Mesenchymal stem cell (in vitro differentiated cells and primary cell): Measurements from ENCODE around the gene CCDC171.

Experiments used
- DNase-seq: peaks from one replicate; pipeline ENCODE4 v3.0.0-alpha.2; 2013
- H2AFZ ChIP-seq: one replicate; pipeline ENCODE4 v1.6.1; 2013; ENCODE audit warnings: low read depth, mild to moderate bottlenecking, control low read depth, inconsistent platforms, low read length, moderate library complexity
- H2AK5ac ChIP-seq: 2 replicates; pipeline ENCODE4 v1.6.1; 2013; ENCODE audit warnings: low read length, moderate library complexity, mild to moderate bottlenecking, inconsistent platforms; ENCODE audit not compliant: severe bottlenecking
- H2BK120ac ChIP-seq: one replicate; pipeline ENCODE4 v1.6.1; 2013; ENCODE audit warnings: low read depth, mild to moderate bottlenecking, inconsistent platforms, low read length, moderate library complexity
- H2BK12ac ChIP-seq, 2 experiments: one replicate each; pipeline ENCODE4 v1.6.1; 2013; ENCODE audit warnings: inconsistent platforms in 2 of 2, low read length in 2 of 2, mild to moderate bottlenecking in 2 of 2, moderate library complexity in 2 of 2, control low read depth in 1 of 2
- H2BK15ac ChIP-seq: one replicate; pipeline ENCODE4 v1.6.1; 2013; ENCODE audit warnings: mild to moderate bottlenecking, low read depth, inconsistent platforms; ENCODE audit not compliant: poor library complexity, severe bottlenecking
- H2BK5ac ChIP-seq: 2 replicates; pipeline ENCODE4 v1.6.1; 2013; ENCODE audit warnings: low read depth, mild to moderate bottlenecking, low read length, control low read depth, inconsistent platforms; ENCODE audit not compliant: poor library complexity, severe bottlenecking
- H3K14ac ChIP-seq, 2 experiments: one replicate each; pipeline ENCODE4 v1.6.1; 2013; ENCODE audit warnings: inconsistent platforms in 2 of 2, low read length in 2 of 2, control low read depth in 1 of 2, mild to moderate bottlenecking in 1 of 2, moderate library complexity in 1 of 2
- H3K18ac ChIP-seq, 2 experiments: one replicate each; pipeline ENCODE4 v1.6.1; 2013; ENCODE audit warnings: inconsistent platforms in 2 of 2, low read length in 2 of 2, control low read depth in 1 of 2, low read depth in 1 of 2, mild to moderate bottlenecking in 1 of 2
- H3K23ac ChIP-seq, 2 experiments: one replicate each; pipeline ENCODE4 v1.6.1; 2013; ENCODE audit warnings: inconsistent platforms in 2 of 2, low read length in 2 of 2, mild to moderate bottlenecking in 2 of 2, moderate library complexity in 2 of 2, control low read depth in 1 of 2
- H3K27ac ChIP-seq: 2 replicates; pipeline ENCODE4 v1.5.1; 2013; ENCODE audit warnings: mild to moderate bottlenecking, moderate library complexity, low read length, control low read depth, inconsistent platforms; ENCODE audit not compliant: poor library complexity, severe bottlenecking
- H3K27me3 ChIP-seq, 2 experiments: 2 replicates each; pipeline versions ENCODE4 v1.6.1 to v1.7.0; 2013; ENCODE audit warnings: low read length in 2 of 2, mild to moderate bottlenecking in 2 of 2, moderate library complexity in 2 of 2, control low read depth in 1 of 2, inconsistent platforms in 1 of 2; ENCODE audit not compliant: control insufficient read depth in 1 of 2, insufficient read depth in 1 of 2
- H3K36me3 ChIP-seq, 2 experiments: 2 replicates each; pipeline versions ENCODE4 v1.6.1 to v1.7.0; 2013; ENCODE audit warnings: low read length in 2 of 2, control low read depth in 1 of 2, inconsistent platforms in 1 of 2, low read depth in 1 of 2, mild to moderate bottlenecking in 1 of 2; ENCODE audit not compliant: insufficient read depth in 2 of 2, control insufficient read depth in 1 of 2
- H3K4ac ChIP-seq, 2 experiments: one replicate each; pipeline ENCODE4 v1.6.1; 2013; ENCODE audit warnings: inconsistent platforms in 2 of 2, low read length in 2 of 2, mild to moderate bottlenecking in 2 of 2, moderate library complexity in 2 of 2, control low read depth in 1 of 2, low read depth in 1 of 2
- H3K4me1 ChIP-seq: 2 replicates; pipeline ENCODE4 v1.6.1; 2013; ENCODE audit warnings: low read depth, low read length, control low read depth; ENCODE audit not compliant: control insufficient read depth, insufficient read depth
- H3K4me2 ChIP-seq: 2 replicates; pipeline ENCODE4 v1.6.1; 2013; ENCODE audit warnings: low read length, mild to moderate bottlenecking, inconsistent platforms; ENCODE audit not compliant: poor library complexity, severe bottlenecking
- H3K4me3 ChIP-seq, 2 experiments: 2 replicates each; pipeline versions ENCODE4 v1.5.1 to v1.7.0; 2013; ENCODE audit warnings: low read length in 2 of 2, mild to moderate bottlenecking in 2 of 2, control low read depth in 1 of 2, low read depth in 1 of 2; ENCODE audit not compliant: insufficient read depth in 1 of 2
- H3K79me1 ChIP-seq: replicated peaks from 2 replicates; pipeline ENCODE4 v1.6.1; 2013; ENCODE audit warnings: mild to moderate bottlenecking, control low read depth, low read length, inconsistent platforms; ENCODE audit not compliant: poor library complexity, severe bottlenecking
- H3K9ac ChIP-seq: 2 replicates; pipeline ENCODE4 v1.7.0; 2013; ENCODE audit warnings: mild to moderate bottlenecking, low read length, moderate library complexity
- H3K9me3 ChIP-seq: 2 replicates; pipeline ENCODE4 v1.7.0; 2013; ENCODE audit warnings: mild to moderate bottlenecking, low read length; ENCODE audit not compliant: control insufficient read depth
- H4K8ac ChIP-seq: one replicate; pipeline ENCODE4 v1.6.1; 2013; ENCODE audit warnings: inconsistent platforms, mild to moderate bottlenecking, low read length, moderate library complexity
- H4K91ac ChIP-seq: one replicate; pipeline ENCODE4 v1.6.1; 2013; ENCODE audit warnings: mild to moderate bottlenecking, low read length, inconsistent platforms
- WGBS: methylation state at CpG from one replicate; pipeline ENCODE4 v1.1.7; 2013; ENCODE audit warnings: mixed read lengths; 5-methylcytosine and 5-hydroxymethylcytosine counted together

CCDC171 gene

DNA sequence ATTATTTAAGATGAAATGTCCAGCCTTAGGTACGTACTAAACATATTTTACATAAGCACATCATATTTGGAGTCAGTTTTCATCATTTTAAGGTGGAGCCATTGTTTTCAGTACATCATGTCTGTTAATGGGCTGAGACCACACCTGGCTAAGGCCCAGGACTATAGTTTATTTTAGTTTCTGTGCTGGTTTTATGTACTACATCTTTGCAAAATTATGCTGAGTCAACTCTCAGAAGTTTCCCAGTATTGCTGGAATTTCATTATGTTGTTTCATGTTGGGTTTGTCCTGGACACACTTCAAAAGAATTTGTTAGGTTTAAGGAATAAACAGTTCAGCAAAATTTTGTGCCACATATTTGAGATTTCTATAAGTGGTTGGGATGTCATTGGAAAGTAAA is 171.2 kb downstream of the CCDC171 start:
- H2AFZ ChIP-seq, result no peak overlapping the region
- no peak overlapping the region for H3K9ac ChIP-seq
- no peak overlapping the region for H3K4ac ChIP-seq
- H4K91ac ChIP-seq, result no peak overlapping the region
- H2BK5ac ChIP-seq, result no peak overlapping the region
- no peaks in the 10 kb centered on the region for H3K27me3 ChIP-seq
- no peaks in the 10 kb centered on the region for H3K9me3 ChIP-seq
- no peak overlapping the region for H3K14ac ChIP-seq
- no CpG with 5 or more reads among the region's 1 CpG for WGBS
- H3K4me2 ChIP-seq, result no peak overlapping the region
- H3K4me1 ChIP-seq, result peaks cover 3% of the 10 kb centered on the region
- no peak overlapping the region for H3K4me3 ChIP-seq
- no peak for DNase-seq
- H3K23ac ChIP-seq, result no peak overlapping the region
- no peak overlapping the region for H2AK5ac ChIP-seq
- H3K27ac ChIP-seq, result no peak overlapping the region
- no peaks in the 10 kb centered on the region for H3K36me3 ChIP-seq
- no peak overlapping the region for H2BK120ac ChIP-seq
- no peak overlapping the region for H3K18ac ChIP-seq
- no peak overlapping the region for H4K8ac ChIP-seq
- no peaks in the 10 kb centered on the region for H3K79me1 ChIP-seq
- H2BK15ac ChIP-seq, result no peak overlapping the region
- no peak overlapping the region for H2BK12ac ChIP-seq

- Histone ChIP-seq H4K91ac (no peak overlapping the region), H2AK5ac (no peak overlapping the region), H2BK5ac (no peak overlapping the region), H3K18ac (no peak overlapping the region), H3K79me1 (no peaks in the 10 kb centered on the region), H3K23ac (no peak overlapping the region), H2BK15ac (no peak overlapping the region), H3K27me3 (no peaks in the 10 kb centered on the region), H2BK120ac (no peak overlapping the region), H2BK12ac (no peak overlapping the region), H3K14ac (no peak overlapping the region), H2AFZ (no peak overlapping the region), H3K4me3 (no peak overlapping the region), H3K4ac (no peak overlapping the region), H3K27ac (no peak overlapping the region), H3K9me3 (no peaks in the 10 kb centered on the region), H4K8ac (no peak overlapping the region), H3K9ac (no peak overlapping the region), H3K4me2 (no peak overlapping the region), H3K4me1 (peaks cover 3% of the 10 kb centered on the region), H3K36me3 (no peaks in the 10 kb centered on the region)
- WGBS, result 42% methylated on average over 1 of the region's 1 CpG
- DNase-seq, result no peak
Measured at GRCh38 chr9:15724612-15725011, 171.8 kb downstream of the CCDC171 start.

- no peaks in the 10 kb centered on the region for H3K27me3 ChIP-seq
- H3K9ac ChIP-seq, result no peak overlapping the region
- no peaks in the 10 kb centered on the region for H3K79me1 ChIP-seq
- H2BK15ac ChIP-seq, result no peak overlapping the region
- H3K4me3 ChIP-seq, result no peak overlapping the region
- no peak overlapping the region for H3K23ac ChIP-seq
- no peak overlapping the region for H2BK5ac ChIP-seq
- no peak overlapping the region for H2AFZ ChIP-seq
- no peak overlapping the region for H3K14ac ChIP-seq
- no peak overlapping the region for H3K27ac ChIP-seq
- no peak overlapping the region for H4K8ac ChIP-seq
- DNase-seq, result no peak
- 95% methylated on average over 1 of the region's 1 CpG for WGBS
- no peaks in the 10 kb centered on the region for H3K9me3 ChIP-seq
- H2BK120ac ChIP-seq, result no peak overlapping the region
- no peak overlapping the region for H3K18ac ChIP-seq
- H3K4me2 ChIP-seq, result no peak overlapping the region
- H3K4me1 ChIP-seq, result peaks cover 3% of the 10 kb centered on the region
- no peaks in the 10 kb centered on the region for H3K36me3 ChIP-seq
- H2BK12ac ChIP-seq, result no peak overlapping the region
- no peak overlapping the region for H2AK5ac ChIP-seq
- no peak overlapping the region for H3K4ac ChIP-seq
- no peak overlapping the region for H4K91ac ChIP-seq
Measured at GRCh38 chr9:15725953-15726352, 173.1 kb downstream of the CCDC171 start.

DNA sequence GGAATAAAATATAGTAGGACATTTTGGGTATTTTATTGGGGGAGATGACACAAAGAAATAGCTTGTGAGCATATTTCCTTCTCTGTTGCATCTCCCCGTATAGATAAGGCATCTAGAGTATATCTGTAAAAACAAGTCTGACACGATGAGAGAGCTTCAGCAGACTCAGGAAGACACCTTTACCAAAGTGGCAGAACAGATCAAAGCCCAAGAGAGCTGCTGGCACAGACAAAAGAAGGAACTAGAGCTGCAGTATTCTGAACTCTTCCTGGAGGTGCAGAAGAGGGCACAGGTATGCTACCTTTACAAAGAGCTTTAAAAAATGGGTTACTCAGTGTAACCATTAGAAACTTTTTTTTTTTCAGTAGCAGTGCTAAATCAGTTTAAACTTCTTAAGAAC is 176.7 kb downstream of the CCDC171 start:
- no peak overlapping the region for H2BK15ac ChIP-seq
- H2AK5ac ChIP-seq, result no peak overlapping the region
- no peak overlapping the region for H2BK12ac ChIP-seq
- no peak for DNase-seq
- no peak overlapping the region for H2BK120ac ChIP-seq
- no peaks in the 10 kb centered on the region for H3K4me1 ChIP-seq
- no peaks in the 10 kb centered on the region for H3K79me1 ChIP-seq
- no peak overlapping the region for H4K8ac ChIP-seq
- H3K23ac ChIP-seq, result no peak overlapping the region
- H3K4ac ChIP-seq, result no peak overlapping the region
- no peak overlapping the region for H3K4me3 ChIP-seq
- H3K4me2 ChIP-seq, result no peak overlapping the region
- H2BK5ac ChIP-seq, result no peak overlapping the region
- H3K27me3 ChIP-seq, result no peaks in the 10 kb centered on the region
- H3K9ac ChIP-seq, result no peak overlapping the region
- no peak overlapping the region for H3K27ac ChIP-seq
- H3K14ac ChIP-seq, result no peak overlapping the region
- H4K91ac ChIP-seq, result no peak overlapping the region
- H3K18ac ChIP-seq, result no peak overlapping the region
- 80% methylated on average over 2 of the region's 2 CpGs for WGBS
- no peaks in the 10 kb centered on the region for H3K36me3 ChIP-seq
- H2AFZ ChIP-seq, result no peak overlapping the region
- H3K9me3 ChIP-seq, result no peaks in the 10 kb centered on the region
